Measurements from ENCODE around the gene PHLDB1. TPM values are rescaled to one million over a fixed set of nuclear protein-coding genes. Genes with fewer than 3 reads are reported as not detected.

PHLDB1 gene
- polyA plus RNA-seq, 1 of the 3 experiments (the other 2 are of a cell fraction): 89.4 TPM

DNA sequence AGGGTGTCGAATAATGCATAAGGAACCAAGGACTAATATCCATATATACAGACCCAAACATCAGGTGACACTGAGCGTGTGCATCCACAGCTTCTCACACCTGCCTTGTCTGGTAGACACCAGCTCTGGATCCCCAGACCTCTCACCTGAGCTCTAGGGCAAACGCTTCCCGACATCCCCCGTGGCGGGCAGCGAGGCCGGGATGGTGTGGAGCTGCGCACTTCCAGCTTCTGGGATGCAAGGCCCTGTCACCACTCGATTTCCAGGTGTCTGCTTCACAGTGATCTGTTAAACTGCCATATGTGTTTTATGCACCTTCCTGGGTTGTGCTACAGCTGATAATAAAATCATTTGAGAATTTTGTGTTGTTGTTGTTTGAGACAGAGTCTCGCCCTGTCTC, 87.4 kb downstream of the PHLDB1 start:
- ChIA-PET POLR2A (no interaction called here), CTCF (interaction anchor here (0.8 to 1.5 kb wide), 4 partner anchors 11 to 95 kb away, joined by 3 to 7 read pairs (median 3); no protein-coding TSS in a partner anchor)
- peaks cover 5 to 11% of the 10 kb centered on the region in 2 experiments; a peak in 2 of 4 replicates for H3K4me1 ChIP-seq (ENCODE audit: control insufficient read depth in 1 of 2, insufficient read depth in 2 of 2, low read depth in 1 of 2, low read length in 1 of 2)
- H2AFZ ChIP-seq (ENCODE audit: low read depth): no peak overlapping the region
- no peaks in the 10 kb centered on the region for H3K9me3 ChIP-seq
- no peak for DNase-seq
- no peaks in the 10 kb centered on the region for H3K79me2 ChIP-seq (ENCODE audit: insufficient read depth)
- H3F3A ChIP-seq (replicated peaks; ENCODE audit: insufficient read depth): no peaks in the 10 kb centered on the region
- no peak overlapping the region for H3K27ac ChIP-seq (ENCODE audit: low read depth in 2 of 2, low read length in 1 of 2)
- no peaks in the 10 kb centered on the region for H4K20me1 ChIP-seq (ENCODE audit: insufficient read depth)
- 72% methylated on average over 3 of the region's 11 CpGs for WGBS (ENCODE audit: low lambda C conversion rate)
- no peak overlapping the region for H3K9ac ChIP-seq
- no peaks in the 10 kb centered on the region for H3K27me3 ChIP-seq (ENCODE audit: insufficient read depth)
- no peaks in the 10 kb centered on the region for H3K36me3 ChIP-seq (replicated peaks in 1 of 2; ENCODE audit: control insufficient read depth in 1 of 2, insufficient read depth in 2 of 2, low read length in 1 of 2)
- H3K4me3 ChIP-seq (ENCODE audit: low read depth in 2 of 2, low read length in 1 of 2): no peak overlapping the region
- no peak overlapping the region for H3K4me2 ChIP-seq
- TF ChIP-seq GABPA (IDR thresholded peaks at IDR 0.05; ENCODE audit: low read depth) (no peak), MXI1 (IDR thresholded peaks at IDR 0.05; ENCODE audit: low read depth, low read length) (no peak), POLR2AphosphoS5 (IDR thresholded peaks at IDR 0.05; ENCODE audit: low read depth, low read length) (no peak), NRF1 (IDR thresholded peaks at IDR 0.05; ENCODE audit: low read depth, low read length) (no peak), EZH2phosphoT487 (IDR thresholded peaks at IDR 0.05; ENCODE audit: borderline replicate concordance, low read depth) (no peak), CHD2 (IDR thresholded peaks at IDR 0.05; ENCODE audit: low read length, partially characterized antibody) (no peak)
- TF ChIP-seq, protein P1, sequence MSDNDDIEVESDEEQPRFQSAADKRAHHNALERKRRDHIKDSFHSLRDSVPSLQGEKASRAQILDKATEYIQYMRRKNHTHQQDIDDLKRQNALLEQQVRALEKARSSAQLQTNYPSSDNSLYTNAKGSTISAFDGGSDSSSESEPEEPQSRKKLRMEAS (IDR thresholded peaks at IDR 0.05; ENCODE audit: low read depth): no peak
- TF ChIP-seq, protein P2, sequence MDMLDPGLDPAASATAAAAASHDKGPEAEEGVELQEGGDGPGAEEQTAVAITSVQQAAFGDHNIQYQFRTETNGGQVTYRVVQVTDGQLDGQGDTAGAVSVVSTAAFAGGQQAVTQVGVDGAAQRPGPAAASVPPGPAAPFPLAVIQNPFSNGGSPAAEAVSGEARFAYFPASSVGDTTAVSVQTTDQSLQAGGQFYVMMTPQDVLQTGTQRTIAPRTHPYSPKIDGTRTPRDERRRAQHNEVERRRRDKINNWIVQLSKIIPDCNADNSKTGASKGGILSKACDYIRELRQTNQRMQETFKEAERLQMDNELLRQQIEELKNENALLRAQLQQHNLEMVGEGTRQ (IDR thresholded peaks at IDR 0.05; ENCODE audit: borderline replicate concordance, low read depth, low read length): no peak
- H3K9me2 ChIP-seq: no peaks in the 10 kb centered on the region

DNA sequence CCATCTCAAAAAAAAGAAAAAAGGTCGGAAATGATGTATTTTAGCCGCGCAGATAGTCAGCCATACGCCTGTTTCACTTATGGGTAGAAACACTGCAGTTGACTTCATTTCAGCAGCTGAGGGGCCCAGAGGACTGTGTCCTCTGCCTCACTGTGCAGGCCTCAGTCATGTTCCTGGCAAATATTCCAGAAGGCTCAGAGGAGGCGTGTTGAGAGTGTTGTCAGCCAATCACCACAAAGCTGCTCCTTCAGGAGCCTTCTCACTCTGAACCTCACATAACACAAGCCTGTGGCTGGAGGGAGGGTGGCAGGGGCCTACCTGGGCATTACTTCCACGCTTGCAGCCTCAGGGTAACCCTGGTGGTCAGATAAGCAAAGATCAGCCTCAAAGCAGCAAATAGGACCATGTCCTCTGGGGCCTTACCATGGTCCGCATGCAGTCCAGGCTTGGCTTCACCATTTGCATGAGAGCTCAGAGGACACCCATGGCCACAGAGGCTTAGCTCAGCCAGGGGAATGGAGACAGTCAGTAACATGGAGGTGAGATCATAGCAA, 89.3 kb downstream of the PHLDB1 start:
- POLR2A ChIA-PET: no interaction called here

More for the DNA sequence above, 89.3 kb downstream of the PHLDB1 start:
- DNase-seq: no peak
- H3K36me3 ChIP-seq (replicated peaks in 1 of 2; ENCODE audit: control insufficient read depth in 1 of 2, insufficient read depth in 2 of 2, low read length in 1 of 2): no peaks in the 10 kb centered on the region
- no peaks in the 10 kb centered on the region for H3K9me2 ChIP-seq
- no peaks in the 10 kb centered on the region for H3K27me3 ChIP-seq (ENCODE audit: insufficient read depth)
- CTCF ChIA-PET: no interaction called here
- H3K27ac ChIP-seq (ENCODE audit: low read depth in 2 of 2, low read length in 1 of 2): no peak overlapping the region
- no peak overlapping the region for H3K4me3 ChIP-seq (ENCODE audit: low read depth in 2 of 2, low read length in 1 of 2)
- no peaks in the 10 kb centered on the region for H3K79me2 ChIP-seq (ENCODE audit: insufficient read depth)
- no peaks in the 10 kb centered on the region for H3F3A ChIP-seq (replicated peaks; ENCODE audit: insufficient read depth)
- peaks cover 4% of the 10 kb centered on the region in 2 experiments; a peak in 2 of 4 replicates for H3K4me1 ChIP-seq (ENCODE audit: control insufficient read depth in 1 of 2, insufficient read depth in 2 of 2, low read depth in 1 of 2, low read length in 1 of 2)
- H2AFZ ChIP-seq (ENCODE audit: low read depth): no peak overlapping the region
- no peaks in the 10 kb centered on the region for H3K9me3 ChIP-seq
- H3K9ac ChIP-seq: no peak overlapping the region
- H4K20me1 ChIP-seq (ENCODE audit: insufficient read depth): no peaks in the 10 kb centered on the region
- 90% methylated on average over 7 of the region's 7 CpGs for WGBS (ENCODE audit: low lambda C conversion rate)
- TF ChIP-seq SIN3A (IDR thresholded peaks at IDR 0.05; ENCODE audit: borderline replicate concordance, low read depth, low read length) (no peak), RFX5 (IDR thresholded peaks at IDR 0.05; ENCODE audit: low read length) (no peak), ELF1 (IDR thresholded peaks at IDR 0.05) (no peak)
- TF ChIP-seq, protein P3, sequence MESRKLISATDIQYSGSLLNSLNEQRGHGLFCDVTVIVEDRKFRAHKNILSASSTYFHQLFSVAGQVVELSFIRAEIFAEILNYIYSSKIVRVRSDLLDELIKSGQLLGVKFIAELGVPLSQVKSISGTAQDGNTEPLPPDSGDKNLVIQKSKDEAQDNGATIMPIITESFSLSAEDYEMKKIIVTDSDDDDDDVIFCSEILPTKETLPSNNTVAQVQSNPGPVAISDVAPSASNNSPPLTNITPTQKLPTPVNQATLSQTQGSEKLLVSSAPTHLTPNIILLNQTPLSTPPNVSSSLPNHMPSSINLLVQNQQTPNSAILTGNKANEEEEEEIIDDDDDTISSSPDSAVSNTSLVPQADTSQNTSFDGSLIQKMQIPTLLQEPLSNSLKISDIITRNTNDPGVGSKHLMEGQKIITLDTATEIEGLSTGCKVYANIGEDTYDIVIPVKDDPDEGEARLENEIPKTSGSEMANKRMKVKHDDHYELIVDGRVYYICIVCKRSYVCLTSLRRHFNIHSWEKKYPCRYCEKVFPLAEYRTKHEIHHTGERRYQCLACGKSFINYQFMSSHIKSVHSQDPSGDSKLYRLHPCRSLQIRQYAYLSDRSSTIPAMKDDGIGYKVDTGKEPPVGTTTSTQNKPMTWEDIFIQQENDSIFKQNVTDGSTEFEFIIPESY (IDR thresholded peaks at IDR 0.05; ENCODE audit: borderline replicate concordance, low read depth): no peak
- no peak overlapping the region for H3K4me2 ChIP-seq

Measured in SK-N-SH (cell line).